Smooth muscle cell (in vitro differentiated cells): Measurements from ENCODE around the gene SLC23A1. TPM values are rescaled to one million over a fixed set of nuclear protein-coding genes. Genes with fewer than 3 reads are reported as not detected.

Source experiments
- DNase-seq: peaks from one replicate; lab custom pipeline; 2025; ENCODE audit not compliant: unreplicated experiment; lab: John Stamatoyannopoulos, UW
- H2AFZ ChIP-seq: fragments of 200-600 bp; sonication (generic); 2 replicates; pipeline ENCODE4 v1.6.0; 2016; ENCODE audit warnings: antibody characterized with exemption, low read depth, mild to moderate bottlenecking
- H3F3A ChIP-seq: fragments of 200-600 bp; sonication (generic); 2 replicates; pipeline ENCODE4 v1.6.0; 2017; ENCODE audit warnings: antibody characterized with exemption, low read depth
- H3K27ac ChIP-seq: fragments of 200-600 bp; sonication (generic); 2 replicates; pipeline ENCODE4 v1.5.1; 2016; ENCODE audit warnings: low read depth, mild to moderate bottlenecking
- H3K27me3 ChIP-seq: fragments of 200-600 bp; sonication (generic); 2 replicates; pipeline ENCODE4 v1.6.1; 2016; ENCODE audit warnings: low read depth, mild to moderate bottlenecking
- H3K36me3 ChIP-seq: fragments of 200-600 bp; sonication (generic); 2 replicates; pipeline ENCODE4 v1.5.1; 2016; ENCODE audit warnings: low read depth
- H3K4me1 ChIP-seq: fragments of 200-600 bp; sonication (generic); 2 replicates; pipeline ENCODE4 v1.5.1; 2016; ENCODE audit warnings: low read depth
- H3K4me2 ChIP-seq: fragments of 200-600 bp; sonication (generic); 2 replicates; pipeline ENCODE4 v1.6.0; 2016; ENCODE audit warnings: mild to moderate bottlenecking
- H3K4me3 ChIP-seq: fragments of 200-600 bp; sonication (generic); 2 replicates; pipeline ENCODE4 v1.5.1; 2016; ENCODE audit warnings: mild to moderate bottlenecking
- H3K79me2 ChIP-seq: fragments of 200-600 bp; sonication (generic); 2 replicates; pipeline ENCODE4 v1.6.0; 2016; ENCODE audit warnings: low read depth, mild to moderate bottlenecking
- H3K9ac ChIP-seq: fragments of 200-600 bp; sonication (generic); 2 replicates; pipeline ENCODE4 v1.6.0; 2016; ENCODE audit warnings: low read depth
- H3K9me3 ChIP-seq: fragments of 200-600 bp; sonication (generic); replicated peaks from 2 replicates; pipeline ENCODE4 v1.5.1; 2016; ENCODE audit warnings: low read depth
- H4K20me1 ChIP-seq: fragments of 200-600 bp; sonication (generic); 2 replicates; pipeline ENCODE4 v1.6.0; 2016; ENCODE audit warnings: low read depth
- CTCF ChIP-seq: fragments of 200-600 bp; sonication (generic); IDR thresholded peaks from 2 replicates; pipeline ENCODE4 v1.5.1; 2017; ENCODE audit warnings: borderline replicate concordance, mild to moderate bottlenecking, antibody characterized with exemption; ENCODE audit not compliant: insufficient read depth, poor library complexity, severe bottlenecking
- WGBS: methylation state at CpG from one replicate; pipeline ENCODE4 v1.1.7; 2016; ENCODE audit warnings: low lambda C conversion rate; 5-methylcytosine and 5-hydroxymethylcytosine counted together
- polyA plus RNA-seq: library from polyadenylated mRNA; unstranded; fragments of >200 nt; fragmentation: Nextera tagmentation; extraction: Ambion mirVana; gene quantifications from 2 replicates; pipeline ENCODE4 v1.2.1, GENCODE V29; 2016
- total RNA-seq: library from RNA; depleted of rRNA; stranded (reverse); fragments of >200 nt; gene quantifications from 2 replicates; pipeline ENCODE4 v1.2.3, GENCODE V29; 2014

Gene SLC23A1
- total and polyA plus RNA-seq, 2 experiments from 2014 or later = 0.22 TPM; not detected in 1

DNA sequence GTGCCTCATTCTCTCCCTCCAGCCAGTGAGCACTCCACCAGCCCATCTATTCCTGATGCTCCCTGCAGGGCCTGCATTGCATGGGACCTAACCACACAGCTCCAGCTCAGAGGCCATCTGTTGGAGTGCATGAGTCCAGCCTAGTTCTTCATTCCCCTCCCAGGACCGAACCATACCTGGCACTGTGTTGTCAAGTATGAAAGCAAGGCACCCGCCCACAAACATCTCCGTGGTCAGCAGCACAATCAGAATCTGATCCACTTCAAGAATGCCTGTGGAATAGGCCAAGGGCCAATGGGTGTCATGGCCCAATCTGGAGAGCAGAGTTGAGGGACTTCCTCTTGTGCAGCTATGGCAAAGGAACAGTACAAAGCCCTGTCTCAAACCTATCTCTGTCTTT, 5.9 kb downstream of the SLC23A1 start:
- Histone ChIP-seq H3K4me2 (no peak overlapping the region), H4K20me1 (no peaks in the 10 kb centered on the region), H3K4me3 (no peak overlapping the region), H3F3A (no peaks in the 10 kb centered on the region), H3K27me3 (no peaks in the 10 kb centered on the region), H3K36me3 (no peaks in the 10 kb centered on the region), H2AFZ (no peak overlapping the region), H3K27ac (no peak overlapping the region), H3K79me2 (no peaks in the 10 kb centered on the region), H3K9me3 (no peaks in the 10 kb centered on the region), H3K9ac (no peak overlapping the region), H3K4me1 (no peaks in the 10 kb centered on the region)
- TF ChIP-seq CTCF = no peak
- WGBS = 97% methylated on average over 3 of the region's 3 CpGs
- no peak for DNase-seq

- no peak overlapping the region for H2AFZ ChIP-seq
- 83% methylated on average over 7 of the region's 7 CpGs for WGBS
- no peaks in the 10 kb centered on the region for H3K4me1 ChIP-seq
- H3K4me3 ChIP-seq = no peak overlapping the region
- no peaks in the 10 kb centered on the region for H3K9me3 ChIP-seq
- no peaks in the 10 kb centered on the region for H3F3A ChIP-seq
- H3K27ac ChIP-seq = no peak overlapping the region
- H3K79me2 ChIP-seq = no peaks in the 10 kb centered on the region
- H3K36me3 ChIP-seq = no peaks in the 10 kb centered on the region
- H3K9ac ChIP-seq = no peak overlapping the region
- H4K20me1 ChIP-seq = peaks cover 3% of the 10 kb centered on the region
- no peak for DNase-seq
- no peak for TF ChIP-seq CTCF
- H3K4me2 ChIP-seq = no peak overlapping the region
- no peaks in the 10 kb centered on the region for H3K27me3 ChIP-seq
These were observed 6.7 kb downstream of the SLC23A1 start for GRCh38 chr5:139376364-139376763.

DNA sequence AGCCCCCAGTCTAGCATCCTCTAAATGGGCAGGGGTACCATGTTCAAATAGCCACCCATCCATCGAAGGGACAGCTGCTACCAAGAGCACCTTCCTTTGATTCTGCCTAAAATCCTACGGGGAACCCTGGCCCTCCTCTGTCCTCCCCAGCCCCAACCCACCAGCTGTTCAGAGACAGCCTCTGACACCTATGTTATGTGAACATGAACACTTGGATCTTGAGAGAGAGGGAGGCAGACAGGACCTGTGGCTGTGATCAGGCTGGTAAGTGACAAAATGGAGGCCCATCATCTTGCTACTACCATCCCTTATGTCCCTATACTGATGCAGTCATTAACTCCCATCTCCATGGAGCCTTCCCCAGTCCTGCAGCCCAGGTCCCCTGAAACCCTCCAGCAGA, 8.2 kb downstream of the SLC23A1 start:
- no peak for TF ChIP-seq CTCF
- no peak overlapping the region for H3K4me2 ChIP-seq
- H3K4me3 ChIP-seq = no peak overlapping the region
- H3K27me3 ChIP-seq = no peaks in the 10 kb centered on the region
- H3K4me1 ChIP-seq = no peaks in the 10 kb centered on the region
- H3F3A ChIP-seq = no peaks in the 10 kb centered on the region
- H2AFZ ChIP-seq = no peak overlapping the region
- H3K27ac ChIP-seq = no peak overlapping the region
- WGBS = 96% methylated on average over 2 of the region's 2 CpGs
- H3K79me2 ChIP-seq = no peaks in the 10 kb centered on the region
- H3K9me3 ChIP-seq = no peaks in the 10 kb centered on the region
- no peaks in the 10 kb centered on the region for H3K36me3 ChIP-seq
- no peak for DNase-seq
- H3K9ac ChIP-seq = no peak overlapping the region
- H4K20me1 ChIP-seq = peaks cover 12% of the 10 kb centered on the region
